Epithelial cell of proximal tubule (primary cell): ENCODE measurements around the gene ERMAP. TPM values are rescaled to one million over a fixed set of nuclear protein-coding genes. Genes with fewer than 3 reads are reported as not detected.

ENCODE experiments used
- DNase-seq: peaks from one replicate; pipeline ENCODE4 v3.0.0-alpha.2; 2011; ENCODE audit warnings: low read depth
- H3K4me3 ChIP-seq: 2 replicates; pipeline ENCODE4 v1.5.1; 2011; ENCODE audit warnings: low read depth, mild to moderate bottlenecking, low read length
- CTCF ChIP-seq: conservative IDR thresholded peaks from 2 replicates; pipeline ENCODE4 v1.5.1; 2012; ENCODE audit warnings: low read depth, mild to moderate bottlenecking, low read length
- total RNA-seq: library from RNA; depleted of rRNA; stranded (reverse); fragments of >200 nt; gene quantifications from 2 replicates; pipeline ENCODE4 v1.2.3, GENCODE V29; 2015

Gene ERMAP
- total RNA-seq = 3.6 and 8.4 TPM in 2 replicates

- peak within 1 kb of the TSS; percentile 74 for H3K4me3 ChIP-seq
- no peak for TF ChIP-seq CTCF
- no peak for DNase-seq
These were observed at the start of gene ERMAP, which contains the start of gene SVBP for GRCh38 chr1:42816585-42817439. ERMAP (plus strand) TSS chr1:42817122; CDS start chr1:42830449, 13,327 bp downstream. SVBP (minus strand) TSS chr1:42817397; CDS start chr1:42816544, 853 bp downstream.

- peak overlapping the region; percentile 94 for H3K4me3 ChIP-seq
- no peak for DNase-seq
- no peak for TF ChIP-seq CTCF
These were observed 49.4 kb upstream of the ERMAP start for GRCh38 chr1:42767510-42768000.

GRCh38 chr1:42768172-42768571, 48.8 kb upstream of the ERMAP start:
- H3K4me3 ChIP-seq = peak overlapping the region; percentile 94
- no peak for TF ChIP-seq CTCF
- DNase-seq = no peak

- no peak for DNase-seq
- no peak overlapping the region for H3K4me3 ChIP-seq
- TF ChIP-seq CTCF = no peak
These were observed 47.1 kb upstream of the ERMAP start for GRCh38 chr1:42769811-42770210.

- no peak for DNase-seq
- no peak overlapping the region for H3K4me3 ChIP-seq
- no peak for TF ChIP-seq CTCF
These were observed 43.5 kb upstream of the ERMAP start for GRCh38 chr1:42773420-42773819.

- H3K4me3 ChIP-seq = no peak overlapping the region
- no peak for TF ChIP-seq CTCF
- no peak for DNase-seq
These were observed 41.9 kb upstream of the ERMAP start for GRCh38 chr1:42774928-42775526.
